Measurements from ENCODE around the gene RFTN2. TPM values are rescaled to one million over a fixed set of nuclear protein-coding genes. Genes with fewer than 3 reads are reported as not detected.

RFTN2 gene
- total RNA-seq, 2 donors from 2014 or later: 0.55 TPM

DNA sequence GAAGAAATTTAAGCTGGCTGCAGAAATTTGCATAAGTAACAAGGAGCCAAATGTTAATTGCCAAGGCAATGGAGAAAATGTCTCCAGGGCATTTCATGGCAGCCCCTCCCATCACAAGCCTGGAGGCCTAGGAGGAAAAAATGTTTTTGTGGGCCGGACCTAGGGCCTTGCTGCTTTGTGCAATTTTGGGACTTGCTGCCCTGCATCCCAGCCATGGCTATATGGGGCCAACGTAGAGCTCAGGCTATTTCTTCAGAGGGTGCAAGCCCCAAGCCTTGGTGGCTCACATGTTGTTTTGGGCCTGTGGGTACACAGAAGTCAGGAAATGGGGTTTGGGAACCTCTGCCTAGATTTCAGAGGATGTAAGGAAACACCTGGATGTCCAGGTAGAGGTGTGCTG, 101.8 kb downstream of the RFTN2 start:
- H3K9me3 ChIP-seq (ENCODE audit: control insufficient read depth, low read length): peaks cover 44% of the 10 kb centered on the region
- H3K4me1 Mint-ChIP-seq: peaks cover 17% of the 10 kb centered on the region
- 92% methylated on average over 2 of the region's 2 CpGs for WGBS, 2 experiments (ENCODE audit: insufficient coverage in 1 of 2, insufficient read length in 1 of 2)
- DNase-seq: no peak
- H3K4me1 ChIP-seq (ENCODE audit: control insufficient read depth, insufficient read depth, low read length): peaks cover 3% of the 10 kb centered on the region
- no peaks in the 10 kb centered on the region for H3K27me3 ChIP-seq (ENCODE audit: control insufficient read depth, insufficient read depth, low read length, poor library complexity, severe bottlenecking)
- H3K9me3 Mint-ChIP-seq: peaks cover 42% of the 10 kb centered on the region
- no peaks in the 10 kb centered on the region for H3K27me3 Mint-ChIP-seq (ENCODE audit: insufficient read depth)
- H3K27ac ChIP-seq (ENCODE audit: low read depth, low read length): no peak overlapping the region
- H3K9ac ChIP-seq (ENCODE audit: extremely low read depth, low read length, poor library complexity, severe bottlenecking): no peak overlapping the region
- H3K27ac Mint-ChIP-seq: no peak overlapping the region
- peaks cover 48% of the 10 kb centered on the region for H3K36me3 Mint-ChIP-seq (ENCODE audit: low read depth)
- TF ChIP-seq, protein P1, sequence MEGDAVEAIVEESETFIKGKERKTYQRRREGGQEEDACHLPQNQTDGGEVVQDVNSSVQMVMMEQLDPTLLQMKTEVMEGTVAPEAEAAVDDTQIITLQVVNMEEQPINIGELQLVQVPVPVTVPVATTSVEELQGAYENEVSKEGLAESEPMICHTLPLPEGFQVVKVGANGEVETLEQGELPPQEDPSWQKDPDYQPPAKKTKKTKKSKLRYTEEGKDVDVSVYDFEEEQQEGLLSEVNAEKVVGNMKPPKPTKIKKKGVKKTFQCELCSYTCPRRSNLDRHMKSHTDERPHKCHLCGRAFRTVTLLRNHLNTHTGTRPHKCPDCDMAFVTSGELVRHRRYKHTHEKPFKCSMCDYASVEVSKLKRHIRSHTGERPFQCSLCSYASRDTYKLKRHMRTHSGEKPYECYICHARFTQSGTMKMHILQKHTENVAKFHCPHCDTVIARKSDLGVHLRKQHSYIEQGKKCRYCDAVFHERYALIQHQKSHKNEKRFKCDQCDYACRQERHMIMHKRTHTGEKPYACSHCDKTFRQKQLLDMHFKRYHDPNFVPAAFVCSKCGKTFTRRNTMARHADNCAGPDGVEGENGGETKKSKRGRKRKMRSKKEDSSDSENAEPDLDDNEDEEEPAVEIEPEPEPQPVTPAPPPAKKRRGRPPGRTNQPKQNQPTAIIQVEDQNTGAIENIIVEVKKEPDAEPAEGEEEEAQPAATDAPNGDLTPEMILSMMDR (conservative IDR thresholded peaks at IDR 0.05): no peak
- H3K4me3 Mint-ChIP-seq: no peak overlapping the region
- H3K36me3 ChIP-seq (ENCODE audit: control insufficient read depth, insufficient read depth, low read length): peaks cover 34% of the 10 kb centered on the region
- peak overlapping the region; percentile 66 for H3K4me3 ChIP-seq (ENCODE audit: low read length)

DNA sequence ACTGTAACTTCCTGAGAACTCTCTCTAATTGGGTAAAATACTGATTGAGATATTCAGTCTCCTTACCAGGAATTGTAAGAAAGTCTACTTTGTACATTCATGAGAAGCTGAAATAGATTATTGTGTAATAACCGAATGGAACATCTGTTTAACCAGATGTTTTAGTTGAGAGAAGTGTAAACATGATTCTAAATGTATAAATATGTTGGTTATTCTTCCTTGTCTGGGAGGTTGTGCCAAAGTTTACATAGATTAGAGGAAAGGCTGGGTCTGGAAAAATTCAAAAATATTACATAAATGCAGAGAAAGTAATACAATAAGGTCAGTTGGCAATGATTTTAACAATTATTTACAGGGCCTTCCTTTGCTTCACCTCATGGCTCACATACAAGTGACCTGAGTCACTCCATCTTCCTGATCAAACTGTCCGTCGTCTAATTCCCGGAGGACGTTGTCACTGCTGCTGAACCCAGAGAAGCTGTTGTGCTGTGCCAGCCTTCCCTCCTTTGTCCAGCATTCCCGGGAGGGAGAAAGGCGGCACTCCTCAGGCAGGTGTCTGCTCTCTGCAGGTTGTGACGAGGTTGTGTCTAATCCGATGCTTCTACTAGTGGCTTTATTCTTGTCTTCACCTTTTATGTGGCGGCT, 103.6 kb downstream of the RFTN2 start:
- no peak for DNase-seq
- H3K4me3 Mint-ChIP-seq: no peak overlapping the region

DNA sequence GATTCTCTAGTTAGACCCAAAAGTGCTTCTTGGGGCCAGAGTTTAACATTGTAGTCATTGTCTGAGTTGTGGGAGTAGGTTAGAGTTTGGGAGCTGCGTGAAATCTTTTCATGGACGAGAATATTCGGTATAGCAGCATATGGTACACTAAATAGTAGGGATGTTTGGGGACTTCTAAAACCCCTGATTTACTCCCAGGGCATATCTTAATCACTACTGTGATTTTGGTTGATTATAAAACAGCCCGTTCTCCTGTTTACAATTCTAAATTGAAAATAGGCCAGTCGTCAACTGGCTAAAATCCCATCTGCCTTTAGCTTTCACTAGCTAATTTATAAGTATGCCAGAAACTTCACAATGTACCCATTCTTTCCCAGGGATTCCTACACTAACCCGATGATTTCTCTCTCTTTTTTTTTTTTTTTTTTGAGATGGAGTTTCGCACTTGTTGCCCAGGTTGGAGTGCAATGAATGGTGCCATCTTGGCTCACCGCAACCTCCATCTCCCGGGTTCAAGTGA, 115.2 kb downstream of the RFTN2 start:
- TF ChIP-seq, protein P1 (conservative IDR thresholded peaks at IDR 0.05): no peak
- 88 to 97% methylated on average over 2 to 9 of the region's 9 CpGs for WGBS, 2 experiments (ENCODE audit: insufficient coverage in 1 of 2, insufficient read length in 1 of 2)
- Histone ChIP-seq H3K9me3 (ENCODE audit: control insufficient read depth, low read length) (no peaks in the 10 kb centered on the region), H3K27ac (ENCODE audit: low read depth, low read length) (no peak overlapping the region), H3K4me1 (ENCODE audit: control insufficient read depth, insufficient read depth, low read length) (no peaks in the 10 kb centered on the region), H3K27me3 (ENCODE audit: control insufficient read depth, insufficient read depth, low read length, poor library complexity, severe bottlenecking) (no peaks in the 10 kb centered on the region), H3K9ac (ENCODE audit: extremely low read depth, low read length, poor library complexity, severe bottlenecking) (no peak overlapping the region), H3K36me3 (ENCODE audit: control insufficient read depth, insufficient read depth, low read length) (peaks cover 18% of the 10 kb centered on the region), H3K4me3 (ENCODE audit: low read length) (no peak overlapping the region)
- peaks cover 49% of the 10 kb centered on the region for H3K36me3 Mint-ChIP-seq (ENCODE audit: low read depth)
- H3K9me3 Mint-ChIP-seq: peaks cover 16% of the 10 kb centered on the region
- no peaks in the 10 kb centered on the region for H3K27me3 Mint-ChIP-seq (ENCODE audit: insufficient read depth)
- no peak overlapping the region for H3K27ac Mint-ChIP-seq
- H3K4me3 Mint-ChIP-seq: no peak overlapping the region
- DNase-seq: no peak
- H3K4me1 Mint-ChIP-seq: no peaks in the 10 kb centered on the region

More for the DNA sequence above, 103.6 kb downstream of the RFTN2 start:
- WGBS, 2 experiments (ENCODE audit: insufficient coverage in 1 of 2, insufficient read length in 1 of 2): 94 to 98% methylated on average over 9 to 10 of the region's 10 CpGs
- H3K4me1 Mint-ChIP-seq: peaks cover 10% of the 10 kb centered on the region
- no peak overlapping the region for H3K27ac Mint-ChIP-seq
- Histone ChIP-seq H3K9ac (ENCODE audit: extremely low read depth, low read length, poor library complexity, severe bottlenecking) (no peak overlapping the region), H3K4me1 (ENCODE audit: control insufficient read depth, insufficient read depth, low read length) (no peaks in the 10 kb centered on the region), H3K27me3 (ENCODE audit: control insufficient read depth, insufficient read depth, low read length, poor library complexity, severe bottlenecking) (no peaks in the 10 kb centered on the region), H3K27ac (ENCODE audit: low read depth, low read length) (no peak overlapping the region), H3K4me3 (ENCODE audit: low read length) (no peak overlapping the region), H3K9me3 (ENCODE audit: control insufficient read depth, low read length) (peaks cover 44% of the 10 kb centered on the region), H3K36me3 (ENCODE audit: control insufficient read depth, insufficient read depth, low read length) (peaks cover 34% of the 10 kb centered on the region)
- peaks cover 55% of the 10 kb centered on the region for H3K36me3 Mint-ChIP-seq (ENCODE audit: low read depth)
- H3K9me3 Mint-ChIP-seq: peaks cover 42% of the 10 kb centered on the region
- H3K27me3 Mint-ChIP-seq (ENCODE audit: insufficient read depth): no peaks in the 10 kb centered on the region
- TF ChIP-seq, protein P1 (conservative IDR thresholded peaks at IDR 0.05): no peak

Data from endodermal cell (in vitro differentiated cells).